T-helper 2 cell (primary cell): ENCODE data around the gene SLC38A7.
"Not testable (repeated sequence)": the region's sequence is repeated elsewhere in the genome, so short reads cannot be mapped to it uniquely, and the experiment has no call there.

Source experiments
- DNase-seq, 5 experiments: peaks; one replicate each; pipeline versions ENCODE4 v3.0.0 to v3.0.0-alpha.2; 2012 to 2022

The SLC38A7 gene

GRCh38 chr16:58678269-58678668 is 6.3 kb downstream of the SLC38A7 start:
- DNase-seq: no peak

- DNase-seq: no peak
Observed at GRCh38 chr16:58670946-58671583, 13.5 kb downstream of the SLC38A7 start.

- DNase-seq: no peak
Observed at GRCh38 chr16:58670177-58670576, 14.4 kb downstream of the SLC38A7 start.

GRCh38 chr16:58665200-58665599 is 19.4 kb downstream of the SLC38A7 start:
- no peak for DNase-seq

GRCh38 chr16:58661199-58661830 is 23.3 kb downstream of the SLC38A7 start:
- peak in 1 of 5 experiments; percentile 36 for DNase-seq

GRCh38 chr16:58659911-58660310 is 24.7 kb downstream of the SLC38A7 start:
- DNase-seq: not testable (repeated sequence)

- no peak for DNase-seq
Observed at GRCh38 chr16:58658796-58659211, 25.8 kb downstream of the SLC38A7 start.

GRCh38 chr16:58656899-58657298 is 27.7 kb downstream of the SLC38A7 start:
- DNase-seq: no peak

- DNase-seq: no peak
Observed at GRCh38 chr16:58655215-58655596, 29.4 kb downstream of the SLC38A7 start.

- DNase-seq: no peak
Observed at GRCh38 chr16:58654560-58655214, 29.9 kb downstream of the SLC38A7 start.

GRCh38 chr16:58652741-58653140 is 31.8 kb downstream of the SLC38A7 start:
- DNase-seq: no peak

GRCh38 chr16:58651965-58652348 is 32.6 kb downstream of the SLC38A7 start:
- DNase-seq: no peak

- no peak for DNase-seq
Observed at GRCh38 chr16:58649707-58650106, 34.9 kb downstream of the SLC38A7 start.

- no peak for DNase-seq
Observed at GRCh38 chr16:58647107-58647506, 37.5 kb downstream of the SLC38A7 start.

- no peak for DNase-seq
Observed at GRCh38 chr16:58644765-58645487, 39.6 kb downstream of the SLC38A7 start.

GRCh38 chr16:58644108-58644507 is 40.5 kb downstream of the SLC38A7 start:
- no peak for DNase-seq

GRCh38 chr16:58640949-58641348 is 43.6 kb downstream of the SLC38A7 start:
- DNase-seq: no peak

GRCh38 chr16:58639836-58640235 is 44.7 kb downstream of the SLC38A7 start:
- DNase-seq: no peak

GRCh38 chr16:58639230-58639629 is 45.3 kb downstream of the SLC38A7 start:
- DNase-seq: no peak

GRCh38 chr16:58638148-58639036 is 46.2 kb downstream of the SLC38A7 start:
- DNase-seq: no peak

- not testable (repeated sequence) for DNase-seq
Observed at GRCh38 chr16:58637021-58637420, 47.5 kb downstream of the SLC38A7 start.

- no peak for DNase-seq
Observed at GRCh38 chr16:58636466-58636865, 48.1 kb downstream of the SLC38A7 start.
